ENCODE results near the gene CHMP2A. TPM values are rescaled to one million over a fixed set of nuclear protein-coding genes. Genes with fewer than 3 reads are reported as not detected.

The CHMP2A gene
- total RNA-seq, 1 donor from 2014 or later: 94.6 TPM

DNA sequence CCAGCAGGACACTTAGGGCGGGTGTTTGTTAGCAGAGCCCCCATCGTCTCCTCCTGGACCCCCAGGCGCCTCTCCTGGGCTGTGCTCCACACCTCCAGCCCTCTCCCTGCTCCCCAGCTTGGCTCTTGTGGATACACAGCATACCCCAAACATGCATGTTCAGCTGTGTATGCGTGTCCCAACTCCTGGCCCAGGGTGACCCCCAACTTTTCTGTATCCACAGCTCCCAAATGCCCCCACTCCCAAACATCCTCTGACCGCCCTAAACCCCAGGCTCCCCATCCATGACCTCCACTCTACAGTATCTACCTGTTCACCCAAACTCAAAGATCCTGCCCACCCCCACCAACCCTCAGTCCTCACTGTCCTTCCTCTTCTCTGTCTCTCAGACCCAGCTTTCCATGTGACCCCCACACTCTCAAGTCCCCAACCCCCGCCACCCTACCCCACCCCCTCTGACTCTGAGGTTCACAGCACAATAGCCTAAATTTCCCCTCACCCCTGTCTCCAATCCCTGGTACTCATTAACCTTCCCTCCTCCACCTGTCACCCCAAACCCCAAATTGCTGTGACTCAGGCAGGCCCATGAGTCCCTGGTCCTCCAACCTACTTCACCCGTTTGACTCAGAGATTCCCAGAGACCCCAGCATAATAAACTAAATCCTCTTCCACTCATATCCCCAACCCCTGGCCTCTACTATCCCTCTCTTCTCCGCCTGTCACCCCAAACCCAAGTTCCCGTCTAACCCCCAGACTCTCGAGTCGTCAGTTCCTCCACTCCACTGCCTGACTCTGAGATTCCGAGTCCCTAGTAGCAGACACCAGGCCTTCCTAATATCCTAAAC is 2.5 kb upstream of the CHMP2A start:
- ATAC-seq (no peak), DNase-seq (ENCODE audit: low spot score) (no peak)
- intact Hi-C loops (cut with DNase I): no loop called here

DNA sequence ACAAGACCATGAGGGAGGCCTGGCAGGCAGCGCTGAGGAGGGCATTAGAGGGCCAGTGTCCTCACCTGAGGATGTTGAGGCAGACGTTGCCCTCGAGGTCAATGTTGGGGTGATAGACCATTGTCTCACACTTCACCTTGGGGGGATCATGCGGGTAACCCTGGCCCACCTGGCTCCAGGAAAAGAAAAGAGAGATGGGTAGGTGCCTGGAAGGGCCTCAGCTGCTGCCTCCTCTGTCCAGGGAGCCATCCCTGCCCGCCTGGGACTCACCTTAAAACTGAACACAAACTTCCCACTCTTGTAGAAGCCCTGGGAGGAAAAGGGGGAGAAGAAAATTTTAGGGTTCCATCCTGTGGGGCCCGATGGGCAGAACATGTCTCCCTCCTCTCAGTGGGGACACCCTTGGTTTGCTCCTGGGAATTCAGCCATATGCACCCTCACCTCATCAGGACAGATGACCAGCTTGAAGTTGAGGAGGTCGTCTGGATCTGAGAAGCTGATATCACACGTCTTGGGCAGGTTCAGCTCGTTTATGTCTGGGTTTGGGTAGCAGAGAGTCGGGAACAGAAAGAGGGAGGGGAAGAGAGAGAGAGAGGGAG is 1.8 kb upstream of the CHMP2A start:
- no peak for ATAC-seq
- no peak for DNase-seq (ENCODE audit: low spot score)
- intact Hi-C loops (cut with DNase I): no loop called here

DNA sequence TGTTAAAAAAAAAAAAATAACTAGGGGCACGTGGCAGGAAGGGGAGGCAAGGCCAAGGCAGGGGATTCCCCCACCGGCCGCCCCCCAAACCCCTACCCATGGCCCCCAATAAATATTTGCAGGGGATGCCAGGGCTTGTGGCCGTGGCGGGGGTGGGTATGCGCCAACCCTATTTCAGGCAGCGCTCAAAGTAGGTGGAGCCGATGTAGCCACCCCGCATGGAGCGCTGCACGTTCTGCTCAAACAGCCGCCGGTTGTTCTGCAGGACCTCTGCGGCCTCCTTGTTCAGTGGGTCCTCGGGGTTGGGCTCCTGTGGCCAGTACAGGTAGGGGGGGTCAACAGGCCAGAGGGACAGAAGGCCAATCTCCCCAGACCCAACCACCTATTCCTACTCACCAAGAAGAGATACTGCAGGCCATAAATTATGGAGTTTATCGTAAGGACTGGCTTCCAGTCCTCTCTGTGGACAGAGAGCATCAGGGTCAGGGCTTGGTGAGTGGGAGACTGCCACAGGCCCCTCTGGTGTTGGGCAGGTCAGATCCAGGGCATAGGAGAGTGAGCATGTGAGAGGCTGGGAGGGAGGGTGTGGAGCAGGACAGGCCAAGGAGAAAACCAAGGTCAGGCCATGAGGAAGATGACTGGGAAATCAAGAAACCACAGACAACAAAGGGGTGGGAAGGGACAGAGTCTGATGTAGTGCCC is 1.2 kb upstream of the CHMP2A start:
- ATAC-seq (no peak), DNase-seq (ENCODE audit: low spot score) (no peak)
- intact Hi-C loops (cut with DNase I): no loop called here

DNA sequence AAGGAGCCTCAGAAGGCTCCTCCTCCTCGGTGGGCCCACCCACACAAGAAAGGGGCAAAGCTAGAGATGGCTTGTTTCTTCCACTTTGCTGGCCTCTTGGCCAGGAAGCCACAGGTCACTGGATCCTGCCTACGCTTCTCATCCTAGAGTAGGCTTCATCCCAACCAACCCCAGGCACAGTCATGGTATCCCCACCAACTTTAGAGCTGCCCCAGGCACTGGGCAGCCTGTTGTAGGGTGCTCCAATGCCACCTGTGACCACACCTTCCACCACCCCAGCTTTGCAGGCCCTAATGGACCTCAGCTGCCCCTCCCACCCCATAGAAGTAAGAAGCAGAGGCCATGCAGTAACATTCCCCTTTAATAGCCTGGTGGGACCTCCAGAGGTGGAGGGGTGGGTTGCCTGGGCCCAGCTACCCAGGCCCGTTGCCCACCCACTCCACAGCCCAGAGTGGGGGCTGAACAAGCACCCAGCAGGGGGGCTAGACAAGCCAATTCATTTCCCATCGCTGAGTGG is 522 bp upstream of the CHMP2A start:
- ATAC-seq (no peak), DNase-seq (ENCODE audit: low spot score) (no peak)
- intact Hi-C loops (cut with DNase I): no loop called here

DNA sequence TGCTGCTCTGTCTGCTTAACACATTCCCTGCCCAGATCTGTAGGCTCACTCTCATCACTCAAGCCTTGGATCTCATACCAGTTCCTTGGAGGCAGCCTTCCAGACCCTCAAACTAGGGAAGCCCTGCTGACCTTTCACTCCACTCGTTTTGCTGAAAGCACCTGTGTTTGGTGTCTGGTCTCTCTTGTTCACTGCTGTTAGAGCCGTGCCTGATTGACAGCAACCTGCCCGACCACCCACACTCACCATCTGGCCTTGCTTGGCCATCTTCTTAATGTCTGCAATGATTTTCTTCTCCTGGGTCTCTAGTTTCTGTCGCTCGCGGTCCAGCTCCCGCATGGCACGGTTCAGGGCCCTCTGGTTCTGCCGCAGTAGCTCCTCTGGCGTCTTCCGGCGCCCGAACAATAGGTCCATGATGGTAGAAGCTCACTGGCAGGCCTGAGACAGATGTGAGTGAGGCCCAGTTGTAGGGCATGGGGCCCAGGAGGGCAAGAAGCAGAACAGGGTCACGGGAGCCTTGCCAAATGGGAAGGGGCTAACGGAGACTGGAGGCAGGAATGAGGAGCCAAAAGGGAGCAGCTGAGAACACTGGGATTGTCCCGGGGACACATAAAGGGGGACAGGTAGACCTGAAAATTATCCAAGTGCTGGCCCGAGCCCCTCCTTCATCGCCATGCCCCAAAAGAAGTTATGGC is 959 bp downstream of the CHMP2A start:
- intact Hi-C loops (cut with DNase I): no loop called here
- no peak for ATAC-seq
- DNase-seq (ENCODE audit: low spot score): no peak

DNA sequence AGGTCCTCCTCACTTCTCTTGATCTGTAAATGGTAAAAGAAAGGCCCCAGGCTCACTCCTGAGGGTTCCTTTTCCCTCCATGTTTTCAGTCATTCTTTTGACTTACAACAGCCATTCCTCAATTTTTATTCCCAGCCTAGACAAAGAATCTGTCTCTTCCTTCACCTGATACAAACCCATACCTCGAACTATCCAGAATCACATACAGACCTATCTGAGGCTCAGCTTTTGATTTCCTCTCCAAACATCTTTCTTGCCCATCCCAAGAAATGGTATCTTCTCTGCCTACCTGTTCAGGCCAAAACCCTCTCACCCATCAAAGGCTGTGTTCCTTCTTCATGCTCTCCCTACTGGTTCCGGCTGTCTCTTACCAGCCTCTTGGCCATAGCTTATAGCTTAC is 2.2 kb downstream of the CHMP2A start:
- no peak for DNase-seq (ENCODE audit: low spot score)
- intact Hi-C loops (cut with DNase I): no loop called here
- no peak for ATAC-seq

DNA sequence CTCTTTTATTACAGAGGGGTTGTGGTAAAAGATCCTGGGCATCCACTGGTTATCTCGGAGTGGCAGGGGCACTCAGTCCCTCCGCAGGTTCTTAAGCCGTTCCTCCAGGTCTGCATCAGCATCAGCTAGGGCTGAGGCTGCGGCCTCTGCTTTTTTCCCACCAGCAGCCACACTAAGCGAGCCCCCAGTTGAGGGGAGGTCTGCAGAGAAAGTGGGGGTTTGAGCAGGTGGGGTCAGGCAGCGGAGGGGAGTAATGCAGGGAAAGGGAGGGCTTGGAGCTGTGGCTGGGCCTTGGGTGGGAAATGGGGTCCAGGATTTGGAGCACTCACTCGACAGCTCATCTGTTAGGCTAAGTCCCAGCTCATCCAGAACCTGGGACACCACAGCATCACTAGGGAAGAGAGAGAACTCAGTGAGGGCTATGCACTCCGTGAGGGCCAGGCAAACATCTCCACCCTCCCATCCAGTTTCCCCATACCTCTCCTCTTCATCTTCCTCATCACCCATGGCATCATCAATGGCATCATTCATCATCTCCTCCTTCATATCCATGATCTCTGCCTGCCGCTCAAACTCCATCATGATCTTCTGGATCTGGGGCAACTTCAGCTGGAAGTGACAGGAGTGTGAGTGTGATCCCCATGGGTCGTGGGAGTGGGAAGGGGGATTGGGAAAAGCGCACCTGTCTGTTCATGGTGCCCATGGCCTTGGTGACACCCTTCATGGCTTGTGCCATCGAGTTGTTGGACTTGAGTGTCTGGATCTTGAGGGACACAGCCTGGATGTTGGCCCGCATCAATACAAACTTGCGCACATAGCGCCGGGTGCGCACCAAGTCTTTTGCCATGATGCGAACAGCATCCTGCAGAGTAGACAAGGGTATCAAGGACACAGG is 3.1 kb downstream of the CHMP2A start:
- intact Hi-C loops (cut with DNase I): no loop called here
- DNase-seq (ENCODE audit: low spot score) (no peak), ATAC-seq (no peak)

DNA sequence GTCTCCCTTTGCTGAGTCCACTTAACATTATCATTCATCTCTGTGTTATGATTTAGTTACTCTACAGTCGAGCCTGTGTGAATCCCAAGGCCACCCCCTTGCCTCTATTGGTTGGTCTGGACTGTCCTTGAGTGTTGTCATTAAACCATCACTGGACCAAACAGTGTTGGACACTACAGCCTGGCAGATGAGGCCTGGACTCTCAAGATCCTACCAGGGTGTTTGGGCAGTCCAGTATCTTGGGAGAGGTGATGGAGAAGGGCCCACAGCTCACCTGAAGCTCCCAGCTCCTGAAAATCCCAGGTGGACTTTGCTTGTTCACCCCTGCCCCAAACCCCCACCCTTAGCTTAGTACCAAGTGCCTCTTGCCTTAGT is 3.8 kb downstream of the CHMP2A start:
- DNase-seq (ENCODE audit: low spot score) (no peak), ATAC-seq (no peak)
- intact Hi-C loops (cut with DNase I): no loop called here

DNA sequence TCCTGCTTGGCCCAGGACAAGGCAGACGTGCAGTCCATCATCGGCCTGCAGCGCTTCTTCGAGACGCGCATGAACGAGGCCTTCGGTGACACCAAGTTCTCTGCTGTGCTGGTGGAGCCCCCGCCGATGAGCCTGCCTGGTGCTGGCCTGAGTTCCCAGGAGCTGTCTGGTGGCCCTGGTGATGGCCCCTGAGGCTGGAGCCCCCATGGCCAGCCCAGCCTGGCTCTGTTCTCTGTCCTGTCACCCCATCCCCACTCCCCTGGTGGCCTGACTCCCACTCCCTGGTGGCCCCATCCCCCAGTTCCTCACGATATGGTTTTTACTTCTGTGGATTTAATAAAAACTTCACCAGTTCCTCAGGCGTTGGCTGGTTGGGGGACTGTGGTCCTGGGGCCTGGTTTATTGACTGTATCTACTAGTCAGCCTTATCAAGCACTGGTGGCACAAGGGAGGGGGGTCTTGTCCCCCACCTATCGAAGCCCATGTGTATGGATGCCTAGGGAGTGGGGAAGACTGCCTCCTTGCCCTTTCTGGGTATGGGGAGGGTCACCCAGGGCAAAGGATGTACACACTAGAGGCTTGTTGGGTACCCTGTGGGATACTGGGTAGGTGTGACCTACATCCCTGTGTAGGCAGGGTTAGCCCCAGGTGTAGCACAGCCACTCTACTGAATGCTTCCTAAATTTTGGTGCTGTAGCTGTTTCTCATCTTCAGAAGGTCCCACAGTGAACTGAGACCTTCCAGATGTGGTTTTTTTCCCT is 4.4 kb downstream of the CHMP2A start:
- DNase-seq (ENCODE audit: low spot score) (no peak), ATAC-seq (no peak)
- intact Hi-C loops (cut with DNase I): no loop called here

DNA sequence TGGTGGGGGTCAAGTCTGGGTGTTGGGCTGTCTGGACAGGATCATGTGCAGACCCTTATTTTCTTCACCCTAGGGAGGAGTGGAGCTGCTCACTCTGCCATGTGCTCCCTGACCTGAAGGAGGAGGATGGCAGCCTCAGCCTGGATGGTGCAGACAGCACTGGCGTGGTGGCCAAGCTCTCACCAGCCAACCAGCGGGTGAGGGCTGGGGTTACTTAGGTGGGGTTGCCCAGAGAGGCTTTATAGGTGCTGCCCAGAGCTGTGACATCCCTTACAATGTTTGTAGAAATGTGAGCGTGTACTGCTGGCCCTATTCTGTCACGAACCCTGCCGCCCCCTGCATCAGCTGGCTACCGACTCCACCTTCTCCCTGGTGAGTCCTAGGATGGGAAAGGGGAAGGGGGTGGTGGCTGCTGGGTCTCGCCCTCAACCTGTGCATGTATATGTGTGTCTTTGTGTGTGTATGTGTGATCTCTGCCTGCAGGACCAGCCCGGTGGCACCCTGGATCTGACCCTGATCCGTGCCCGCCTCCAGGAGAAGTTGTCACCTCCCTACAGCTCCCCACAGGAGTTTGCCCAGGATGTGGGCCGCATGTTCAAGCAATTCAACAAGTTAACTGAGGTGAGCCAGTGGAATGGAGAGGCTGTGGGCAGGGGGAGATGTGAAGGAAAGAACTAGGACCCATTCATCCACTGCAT is 5.1 kb downstream of the CHMP2A start:
- intact Hi-C loops (cut with DNase I): no loop called here
- DNase-seq (ENCODE audit: low spot score): no peak
- ATAC-seq: no peak

DNA sequence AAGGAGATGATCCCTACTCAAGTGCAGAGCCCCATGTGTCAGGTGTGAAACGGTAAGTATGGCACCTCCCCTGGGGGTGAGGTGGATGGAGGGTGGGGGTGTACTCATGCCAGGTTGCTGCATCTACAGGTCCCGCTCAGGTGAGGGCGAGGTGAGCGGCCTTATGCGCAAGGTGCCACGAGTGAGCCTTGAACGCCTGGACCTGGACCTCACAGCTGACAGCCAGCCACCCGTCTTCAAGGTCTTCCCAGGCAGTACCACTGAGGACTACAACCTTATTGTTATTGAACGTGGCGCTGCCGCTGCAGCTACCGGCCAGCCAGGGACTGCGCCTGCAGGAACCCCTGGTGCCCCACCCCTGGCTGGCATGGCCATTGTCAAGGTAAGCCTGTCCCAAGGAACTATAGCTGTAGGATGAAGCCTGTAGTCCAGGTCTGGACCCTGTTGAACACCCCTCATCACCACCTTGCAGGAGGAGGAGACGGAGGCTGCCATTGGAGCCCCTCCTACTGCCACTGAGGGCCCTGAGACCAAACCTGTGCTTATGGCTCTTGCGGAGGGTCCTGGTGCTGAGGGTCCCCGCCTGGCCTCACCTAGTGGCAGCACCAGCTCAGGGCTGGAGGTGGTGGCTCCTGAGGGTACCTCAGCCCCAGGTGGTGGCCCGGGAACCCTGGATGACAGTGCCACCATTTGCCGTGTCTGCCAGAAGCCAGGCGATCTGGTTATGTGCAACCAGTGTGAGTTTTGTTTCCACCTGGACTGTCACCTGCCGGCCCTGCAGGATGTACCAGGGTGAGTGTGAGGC is 5.8 kb downstream of the CHMP2A start:
- intact Hi-C loops (cut with DNase I): no loop called here

DNA sequence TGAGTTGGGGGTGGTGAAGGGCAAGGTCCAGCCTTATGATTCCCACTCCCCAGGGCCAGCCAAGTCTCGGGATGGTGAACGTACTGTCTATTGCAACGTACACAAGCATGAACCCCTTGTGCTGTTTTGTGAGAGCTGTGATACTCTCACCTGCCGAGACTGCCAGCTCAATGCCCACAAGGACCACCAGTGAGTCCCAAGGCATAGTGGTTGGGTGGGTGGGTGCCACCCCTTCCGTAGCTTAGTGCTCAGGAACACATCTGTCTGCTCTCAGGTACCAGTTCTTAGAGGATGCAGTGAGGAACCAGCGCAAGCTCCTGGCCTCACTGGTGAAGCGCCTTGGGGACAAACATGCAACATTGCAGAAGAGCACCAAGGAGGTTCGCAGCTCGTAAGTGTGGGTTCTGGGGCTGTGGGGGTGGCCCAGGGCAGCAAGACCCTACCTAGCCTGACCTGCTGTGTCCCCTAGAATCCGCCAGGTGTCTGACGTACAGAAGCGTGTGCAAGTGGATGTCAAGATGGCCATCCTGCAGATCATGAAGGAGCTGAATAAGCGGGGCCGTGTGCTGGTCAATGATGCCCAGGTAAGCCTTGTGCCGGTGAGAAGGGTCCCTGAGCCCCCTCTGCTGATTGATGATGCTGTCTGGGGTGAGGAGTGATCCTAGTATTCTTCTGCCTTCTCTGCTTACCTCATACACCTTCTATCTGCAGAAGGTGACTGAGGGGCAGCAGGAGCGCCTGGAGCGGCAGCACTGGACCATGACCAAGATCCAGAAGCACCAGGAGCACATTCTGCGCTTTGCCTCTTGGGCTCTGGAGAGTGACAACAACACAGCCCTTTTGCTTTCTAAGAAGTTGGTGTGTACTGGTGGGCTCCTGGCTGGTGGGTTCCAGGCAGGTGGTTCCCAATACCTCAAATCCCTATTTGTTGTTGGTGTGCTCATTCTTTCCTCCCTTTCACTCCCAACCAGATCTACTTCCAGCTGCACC is 7.3 kb downstream of the CHMP2A start:
- DNase-seq (ENCODE audit: low spot score) (no peak), ATAC-seq (no peak)
- intact Hi-C loops (cut with DNase I): no loop called here

More for the DNA sequence above, 5.8 kb downstream of the CHMP2A start:
- no peak for ATAC-seq
- no peak for DNase-seq (ENCODE audit: low spot score)

DNA sequence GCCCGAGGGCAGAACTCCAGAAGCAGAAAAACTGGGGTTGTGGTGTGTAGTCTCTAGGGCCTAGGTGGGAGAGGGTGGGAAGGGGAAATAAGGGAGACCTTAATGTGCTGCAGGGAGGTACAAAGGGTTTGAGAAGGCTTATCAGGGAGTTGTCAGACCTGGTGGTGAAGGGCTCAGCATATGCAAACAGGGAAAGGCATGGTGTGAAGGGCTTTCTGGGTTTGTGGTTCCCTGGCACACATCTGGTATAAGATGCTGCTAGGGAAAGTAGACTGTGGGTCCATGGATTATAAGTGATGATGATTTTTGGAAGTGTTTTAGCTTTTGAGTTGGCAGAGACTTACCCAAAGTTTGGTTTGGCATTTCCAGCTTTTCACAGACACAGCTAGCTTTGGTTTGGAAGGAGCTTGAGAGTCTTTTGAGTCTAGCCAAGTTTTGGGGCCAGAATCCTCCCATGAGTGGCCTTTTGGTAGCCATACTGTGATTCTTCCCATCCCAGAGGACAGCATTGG is 8.8 kb downstream of the CHMP2A start:
- intact Hi-C loops (cut with DNase I): no loop called here
- ATAC-seq (no peak), DNase-seq (ENCODE audit: low spot score) (no peak)

DNA sequence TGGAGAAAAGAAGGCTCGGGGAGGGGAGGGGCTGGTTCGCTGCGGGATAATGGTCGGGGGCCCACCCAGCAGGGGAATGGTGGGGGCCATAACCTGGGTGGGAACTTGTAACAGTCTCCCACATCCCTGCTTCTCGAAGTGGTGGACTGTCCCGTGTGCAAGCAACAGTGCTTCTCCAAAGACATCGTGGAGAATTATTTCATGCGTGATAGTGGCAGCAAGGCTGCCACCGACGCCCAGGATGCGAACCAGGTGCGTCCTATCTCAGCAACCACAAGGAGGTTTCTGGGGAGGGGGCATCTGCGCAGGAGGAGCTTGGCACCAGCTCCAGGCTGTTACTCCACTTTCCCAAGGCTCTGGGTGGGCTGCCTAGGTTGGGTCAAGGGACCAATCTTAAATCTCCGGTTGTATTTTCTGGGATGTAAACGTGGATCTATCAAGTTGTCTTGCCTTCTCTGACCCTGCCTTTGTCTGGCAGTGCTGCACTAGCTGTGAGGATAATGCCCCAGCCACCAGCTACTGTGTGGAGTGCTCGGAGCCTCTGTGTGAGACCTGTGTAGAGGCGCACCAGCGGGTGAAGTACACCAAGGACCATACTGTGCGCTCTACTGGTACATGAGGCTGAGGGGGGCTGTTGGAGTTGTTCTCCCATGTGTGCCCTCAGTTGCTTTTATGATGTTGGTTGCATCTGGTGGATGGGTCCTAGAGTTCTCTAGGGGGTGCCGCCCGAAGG is 9.5 kb downstream of the CHMP2A start:
- intact Hi-C loops (cut with DNase I): no loop called here
- ATAC-seq (no peak), DNase-seq (ENCODE audit: low spot score) (no peak)

Measured in sciatic nerve (tissue), 2 donors.